ENCODE results near the gene NAT16. TPM values are rescaled to one million over a fixed set of nuclear protein-coding genes. Genes with fewer than 3 reads are reported as not detected.

NAT16 gene
- total and polyA plus RNA-seq, 2 of the 13 experiments (the other 11 are each of a cell fraction or from before 2014, with no cell fraction given) = 0.04 TPM; not detected in 1

- TF ChIP-seq THAP9 (CRISPR knock-in tag; IDR thresholded peaks at IDR 0.05; ENCODE audit: borderline replicate concordance) (no peak), ZNF792 (CRISPR knock-in tag; IDR thresholded peaks at IDR 0.05) (no peak), POGZ (CRISPR knock-in tag; IDR thresholded peaks at IDR 0.05) (no peak; the same call in 1 of the 2 replicates), KLF15 (CRISPR knock-in tag; IDR thresholded peaks at IDR 0.05; ENCODE audit: borderline replicate concordance) (no peak), IRF9 (CRISPR knock-in tag; IDR thresholded peaks at IDR 0.05; ENCODE audit: borderline replicate concordance) (no peak; the same call in 1 of the 2 replicates), ZNF776 (CRISPR knock-in tag; IDR thresholded peaks at IDR 0.05) (no peak), MXD1 (CRISPR knock-in tag; IDR thresholded peaks at IDR 0.05) (no peak), ZNF317 (CRISPR knock-in tag; IDR thresholded peaks at IDR 0.05) (0 out of 2 replicates have a peak, but pooled peaks have one; percentile 27), ZNF616 (CRISPR knock-in tag; IDR thresholded peaks at IDR 0.05; ENCODE audit: low read depth) (no peak)
Measured at GRCh38 chr7:101124376-101125056, 55.6 kb downstream of the NAT16 start (continued).
